Endodermal cell (in vitro differentiated cells): ENCODE data around the gene CCL17. TPM values are rescaled to one million over a fixed set of nuclear protein-coding genes. Genes with fewer than 3 reads are reported as not detected.

Experiments used
- DNase-seq: peaks from one replicate; pipeline ENCODE4 v3.0.0-alpha.2; 2017
- H3K27ac ChIP-seq: 2 replicates; pipeline ENCODE4 v1.5.1; 2013; ENCODE audit warnings: mild to moderate bottlenecking, low read depth, low read length, moderate library complexity
- H3K27me3 ChIP-seq: 2 replicates; pipeline ENCODE4 v1.6.1; 2013; ENCODE audit warnings: mild to moderate bottlenecking, low read length, moderate library complexity; ENCODE audit not compliant: insufficient read depth, control insufficient read depth, poor library complexity, severe bottlenecking
- H3K36me3 ChIP-seq: 2 replicates; pipeline ENCODE4 v1.7.0; 2013; ENCODE audit warnings: mild to moderate bottlenecking, low read length, moderate library complexity; ENCODE audit not compliant: control insufficient read depth, insufficient read depth
- H3K4me1 ChIP-seq: one replicate; pipeline ENCODE4 v1.7.0; 2013; ENCODE audit warnings: low read length; ENCODE audit not compliant: control insufficient read depth, insufficient read depth
- H3K4me3 ChIP-seq: 2 replicates; pipeline ENCODE4 v1.5.1; 2013; ENCODE audit warnings: mild to moderate bottlenecking, low read length, moderate library complexity
- H3K9ac ChIP-seq: 2 replicates; pipeline ENCODE4 v1.6.1; 2013; ENCODE audit warnings: mild to moderate bottlenecking, low read length, moderate library complexity; ENCODE audit not compliant: poor library complexity, severe bottlenecking; ENCODE audit errors: extremely low read depth
- H3K9me3 ChIP-seq: 2 replicates; pipeline ENCODE4 v1.6.1; 2013; ENCODE audit warnings: mild to moderate bottlenecking, low read length, moderate library complexity; ENCODE audit not compliant: control insufficient read depth
- H3K27ac Mint-ChIP-seq: 2 replicates; pipeline ENCODE4 v1.8.0; 2020; ENCODE audit warnings: mixed read lengths
- H3K27me3 Mint-ChIP-seq: 2 replicates; pipeline ENCODE4 v1.8.0; 2021; ENCODE audit warnings: mild to moderate bottlenecking, mixed read lengths; ENCODE audit not compliant: insufficient read depth
- H3K36me3 Mint-ChIP-seq: 2 replicates; pipeline ENCODE4 v1.8.0; 2020; ENCODE audit warnings: low read depth, mixed read lengths
- H3K4me1 Mint-ChIP-seq: 2 replicates; pipeline ENCODE4 v1.8.0; 2020; ENCODE audit warnings: mixed read lengths
- H3K4me3 Mint-ChIP-seq: 2 replicates; pipeline ENCODE4 v1.8.0; 2020; ENCODE audit warnings: mild to moderate bottlenecking, moderate library complexity, mixed read lengths
- H3K9me3 Mint-ChIP-seq: 2 replicates; pipeline ENCODE4 v1.8.0; 2020; ENCODE audit warnings: mild to moderate bottlenecking, mixed read lengths
- CTCF ChIP-seq: fragments of 200-600 bp; sonication (generic); conservative IDR thresholded peaks from 2 replicates; pipeline ENCODE4 v1.5.0; 2021; ENCODE audit warnings: antibody characterized with exemption, mild to moderate bottlenecking
- WGBS, 2 experiments: methylation state at CpG; one replicate each; pipeline versions ENCODE4 v1.1.5 to v1.1.7; 2013; ENCODE audit warnings: missing lambda C conversion rate in 2 of 2, mixed read lengths in 1 of 2; ENCODE audit not compliant: insufficient coverage in 1 of 2, insufficient read length in 1 of 2; 5-methylcytosine and 5-hydroxymethylcytosine counted together
- total RNA-seq, 2 donors: library from RNA; stranded (reverse); fragmentation: NEBNext Ultra II Directional in 1 of 2; extraction: Animal tissue kit (Norgen Biotek cat#: 25700) in 1 of 2; gene quantifications; 2 replicates in 1 of 2; 3 replicates in 1 of 2; pipeline ENCODE4 v1.2.1, GENCODE V29; 2021

The CCL17 gene
- total RNA-seq, 2 donors from 2014 or later, result not detected

GRCh38 chr16:57357330-57358085, 47.1 kb upstream of the CCL17 start:
- H3K9ac ChIP-seq, result no peak overlapping the region
- Mint-ChIP-seq H3K27me3 (no peaks in the 10 kb centered on the region), H3K9me3 (no peaks in the 10 kb centered on the region), H3K4me1 (no peaks in the 10 kb centered on the region), H3K4me3 (no peak overlapping the region), H3K27ac (no peak overlapping the region), H3K36me3 (no peaks in the 10 kb centered on the region)
- no peaks in the 10 kb centered on the region for H3K36me3 ChIP-seq
- H3K27ac ChIP-seq, result no peak overlapping the region
- no peak for DNase-seq
- no peaks in the 10 kb centered on the region for H3K9me3 ChIP-seq
- no peak for TF ChIP-seq CTCF
- no peak overlapping the region for H3K4me3 ChIP-seq
- H3K4me1 ChIP-seq, result no peaks in the 10 kb centered on the region
- WGBS, 2 experiments, result 95 to 97% methylated on average over 8 to 9 of the region's 9 CpGs
- no peaks in the 10 kb centered on the region for H3K27me3 ChIP-seq

- no peaks in the 10 kb centered on the region for H3K36me3 ChIP-seq
- H3K4me1 ChIP-seq, result no peaks in the 10 kb centered on the region
- H3K4me3 Mint-ChIP-seq, result no peak overlapping the region
- no peaks in the 10 kb centered on the region for H3K27me3 Mint-ChIP-seq
- H3K36me3 Mint-ChIP-seq, result no peaks in the 10 kb centered on the region
- H3K27me3 ChIP-seq, result no peaks in the 10 kb centered on the region
- H3K4me3 ChIP-seq, result no peak overlapping the region
- no peak for TF ChIP-seq CTCF
- no peak overlapping the region for H3K9ac ChIP-seq
- H3K9me3 Mint-ChIP-seq, result no peaks in the 10 kb centered on the region
- no peak overlapping the region for H3K27ac Mint-ChIP-seq
- no peak overlapping the region for H3K27ac ChIP-seq
- no peaks in the 10 kb centered on the region for H3K4me1 Mint-ChIP-seq
- no peak for DNase-seq
- 88 to 91% methylated on average over 6 to 7 of the region's 7 CpGs for WGBS, 2 experiments
- no peaks in the 10 kb centered on the region for H3K9me3 ChIP-seq
Measured at GRCh38 chr16:57358086-57358420, 46.5 kb upstream of the CCL17 start.

- Mint-ChIP-seq H3K4me1 (no peaks in the 10 kb centered on the region), H3K4me3 (no peak within 1 kb of the TSS), H3K36me3 (no peaks in the 10 kb centered on the region), H3K27ac (no peak within 1 kb of the TSS), H3K9me3 (no peaks in the 10 kb centered on the region), H3K27me3 (no peaks in the 10 kb centered on the region)
- DNase-seq, result no peak
- H3K9ac ChIP-seq, result no peak within 1 kb of the TSS
- no peak for TF ChIP-seq CTCF
- H3K27me3 ChIP-seq, result no peaks in the 10 kb centered on the region
- H3K4me3 ChIP-seq, result no peak within 1 kb of the TSS
- no peaks in the 10 kb centered on the region for H3K4me1 ChIP-seq
- no peaks in the 10 kb centered on the region for H3K36me3 ChIP-seq
- H3K9me3 ChIP-seq, result no peaks in the 10 kb centered on the region
- 88 to 90% methylated on average over 2 to 9 of the region's 9 CpGs for WGBS, 2 experiments
- no peak within 1 kb of the TSS for H3K27ac ChIP-seq
Measured at GRCh38 chr16:57358527-57359095, 46.0 kb upstream of the CCL17 start, which contains the start of gene CCL22. Gene CCL22, plus strand, starts transcription at chr16:57358783. Its CDS starts 34 bp downstream, at chr16:57358817.
